ACC112 (cell line): ENCODE measurements around the gene OR1A2.
"Not testable (repeated sequence)": the region's sequence is repeated elsewhere in the genome, so short reads cannot be mapped to it uniquely, and the experiment has no call there.

Experiments
- H2AFZ ChIP-seq: fragments of 200-600 bp; sonication (generic); one replicate; pipeline ENCODE4 v1.6.0; 2017; ENCODE audit warnings: antibody characterized with exemption, low read length; ENCODE audit not compliant: unreplicated experiment
- H3K27ac ChIP-seq: fragments of 200-600 bp; sonication (generic); 2 replicates; pipeline ENCODE4 v1.5.1; 2014; ENCODE audit warnings: low read depth, mild to moderate bottlenecking, antibody characterized with exemption, low read length, moderate library complexity
- H3K27me3 ChIP-seq: fragments of 200-600 bp; sonication (generic); 2 replicates; pipeline ENCODE4 v1.6.1; 2014; ENCODE audit warnings: mild to moderate bottlenecking, antibody characterized with exemption, low read length, moderate library complexity, mixed read lengths; ENCODE audit not compliant: insufficient read depth
- H3K36me3 ChIP-seq: fragments of 200-600 bp; sonication (generic); 2 replicates; pipeline ENCODE4 v1.6.1; 2016; ENCODE audit warnings: mild to moderate bottlenecking, antibody characterized with exemption, low read length, moderate library complexity, mixed read lengths; ENCODE audit not compliant: insufficient read depth
- H3K4me1 ChIP-seq: fragments of 200-600 bp; sonication (generic); one replicate; pipeline ENCODE4 v1.6.1; 2016; ENCODE audit warnings: low read length, mixed read lengths; ENCODE audit not compliant: insufficient read depth, unreplicated experiment, control insufficient read depth
- H3K4me3 ChIP-seq: fragments of 200-600 bp; sonication (generic); 2 replicates; pipeline ENCODE4 v1.5.1; 2014; ENCODE audit warnings: mild to moderate bottlenecking, low read depth, low read length
- H3K79me2 ChIP-seq: fragments of 200-600 bp; sonication (generic); one replicate; pipeline ENCODE4 v1.6.0; 2016; ENCODE audit warnings: low read length; ENCODE audit not compliant: control insufficient read depth, unreplicated experiment, insufficient read depth

OR1A2 gene, protein sequence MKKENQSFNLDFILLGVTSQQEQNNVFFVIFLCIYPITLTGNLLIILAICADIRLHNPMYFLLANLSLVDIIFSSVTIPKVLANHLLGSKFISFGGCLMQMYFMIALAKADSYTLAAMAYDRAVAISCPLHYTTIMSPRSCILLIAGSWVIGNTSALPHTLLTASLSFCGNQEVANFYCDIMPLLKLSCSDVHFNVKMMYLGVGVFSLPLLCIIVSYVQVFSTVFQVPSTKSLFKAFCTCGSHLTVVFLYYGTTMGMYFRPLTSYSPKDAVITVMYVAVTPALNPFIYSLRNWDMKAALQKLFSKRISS

DNA sequence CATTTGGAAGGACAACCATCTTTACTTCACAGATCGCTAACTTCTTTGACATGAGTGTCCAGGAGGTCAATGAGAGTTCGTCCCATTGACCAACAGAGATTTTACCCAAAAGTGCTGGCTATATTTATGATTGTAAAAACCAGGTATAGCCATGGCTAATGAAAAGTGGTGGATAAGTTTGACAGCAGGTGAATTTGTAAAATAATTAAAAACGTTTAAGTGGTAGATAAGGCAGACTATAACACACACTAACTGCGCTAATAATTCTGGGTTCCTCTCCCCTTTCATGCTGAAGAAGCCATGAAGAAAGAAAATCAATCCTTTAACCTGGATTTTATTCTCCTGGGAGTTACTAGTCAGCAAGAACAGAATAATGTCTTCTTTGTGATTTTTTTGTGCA is at the start of gene OR1A2:
OR1A2 (plus strand) TSS at position 301 of the 400 bp plus-strand sequence; CDS start at position 301, 0 bp downstream.
- H3K27ac ChIP-seq, result no peak within 1 kb of the TSS

DNA sequence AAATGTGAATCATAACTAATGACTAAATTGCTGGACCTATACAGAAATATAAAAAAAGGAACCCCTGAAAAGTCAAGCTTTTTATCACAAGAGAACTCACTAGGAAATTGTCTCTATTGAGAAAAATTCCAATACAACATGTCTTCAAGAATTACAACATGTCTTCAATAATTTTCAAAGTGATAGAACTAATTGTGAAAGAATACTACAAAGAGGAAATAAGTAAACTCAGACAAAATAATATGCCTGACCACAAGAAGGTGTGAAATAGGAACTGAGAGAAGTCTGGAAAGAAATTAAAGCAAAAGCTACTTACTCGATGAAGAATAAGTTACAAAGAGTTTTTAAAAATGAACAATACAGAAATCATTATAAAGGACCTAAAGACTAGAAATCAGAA is 40.1 kb upstream of the OR1A2 start:
- Histone ChIP-seq H3K36me3 (no peaks in the 10 kb centered on the region), H3K27ac (no peak overlapping the region)

More for the DNA sequence above, at the start of gene OR1A2:
- Histone ChIP-seq H3K4me1 (no peaks in the 10 kb centered on the region), H3K36me3 (no peaks in the 10 kb centered on the region), H3K4me3 (no peak within 1 kb of the TSS), H2AFZ (no peak within 1 kb of the TSS), H3K27me3 (0 out of 2 replicates have a peak, but pooled peaks cover 5% of the 10 kb centered on the region), H3K79me2 (no peaks in the 10 kb centered on the region)

DNA sequence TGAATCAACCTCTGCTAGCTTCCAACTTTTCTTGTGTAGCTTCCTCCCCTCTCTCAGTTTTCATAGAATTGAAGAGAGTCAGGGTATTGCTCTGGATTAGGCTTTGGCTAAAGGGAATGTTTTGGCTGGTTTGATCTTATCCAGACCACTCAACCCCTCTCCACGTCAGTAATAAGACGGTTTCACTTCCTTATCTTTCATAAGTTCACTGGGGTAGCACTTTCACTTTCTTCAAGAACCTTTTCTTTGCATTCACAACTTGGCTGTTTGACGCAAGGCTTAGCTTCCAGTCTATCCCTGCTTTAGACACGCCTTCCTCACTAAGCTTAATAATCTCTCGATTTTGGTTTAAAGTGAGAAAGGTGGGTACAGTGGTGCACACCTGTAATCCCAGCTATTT is 29.7 kb upstream of the OR1A2 start:
- H3K27me3 ChIP-seq, result peaks cover 8% of the 10 kb centered on the region; the same call in 1 of the 2 replicates
- no peaks in the 10 kb centered on the region for H3K36me3 ChIP-seq
- H3K4me3 ChIP-seq, result no peak overlapping the region

More for the DNA sequence above, 40.1 kb upstream of the OR1A2 start:
- no peaks in the 10 kb centered on the region for H3K79me2 ChIP-seq
- H3K4me3 ChIP-seq, result no peak overlapping the region
- H3K4me1 ChIP-seq, result no peaks in the 10 kb centered on the region
- peaks cover 13% of the 10 kb centered on the region for H3K27me3 ChIP-seq
- H2AFZ ChIP-seq, result no peak overlapping the region

DNA sequence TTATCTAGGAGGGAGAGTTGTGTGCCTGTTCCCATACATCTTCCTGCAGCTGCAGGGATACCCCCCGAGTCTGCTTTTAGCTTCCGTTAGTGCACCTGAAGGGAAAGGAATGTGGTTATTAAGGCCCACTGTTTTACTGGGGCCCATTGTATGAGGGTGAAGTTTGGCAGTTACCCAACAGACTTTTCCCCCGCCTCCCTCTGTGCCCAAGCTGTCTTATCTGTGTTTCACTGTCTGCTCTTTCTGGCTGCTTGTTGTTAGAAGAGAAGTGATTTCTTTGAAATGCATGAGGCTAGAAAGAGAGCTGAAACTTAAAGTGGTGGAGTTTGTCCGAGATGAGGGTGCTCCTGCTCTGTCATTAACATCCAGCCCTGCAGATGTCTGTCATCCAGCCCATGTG is 7.4 kb upstream of the OR1A2 start:
- peaks cover 20% of the 10 kb centered on the region for H3K27me3 ChIP-seq
- no peaks in the 10 kb centered on the region for H3K36me3 ChIP-seq
- no peak overlapping the region for H3K27ac ChIP-seq
- no peaks in the 10 kb centered on the region for H3K79me2 ChIP-seq
- no peak overlapping the region for H2AFZ ChIP-seq
- H3K4me1 ChIP-seq, result no peaks in the 10 kb centered on the region
- H3K4me3 ChIP-seq, result no peak overlapping the region

More for the DNA sequence above, 29.7 kb upstream of the OR1A2 start:
- H3K27ac ChIP-seq, result no peak overlapping the region
- no peak overlapping the region for H2AFZ ChIP-seq
- H3K79me2 ChIP-seq, result no peaks in the 10 kb centered on the region
- no peaks in the 10 kb centered on the region for H3K4me1 ChIP-seq

DNA sequence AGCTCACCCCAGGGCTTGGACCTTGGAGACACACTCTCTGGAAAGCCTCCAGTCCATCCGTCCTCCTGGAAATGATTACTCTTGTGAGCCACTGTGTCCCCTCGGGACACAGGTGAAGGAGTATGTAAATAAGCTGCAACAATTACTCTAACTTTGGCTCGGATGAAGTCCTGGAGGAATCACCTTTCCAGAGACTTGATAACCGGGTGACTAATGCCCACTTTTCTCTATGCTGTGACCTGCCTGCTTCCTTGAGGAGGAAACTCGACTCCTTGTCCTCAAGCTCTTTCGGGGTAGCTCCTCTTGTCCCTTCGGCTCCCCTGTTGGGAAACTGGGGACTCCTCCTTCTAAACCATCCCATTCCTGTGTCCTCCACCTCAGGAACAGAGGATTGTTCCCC is 10.0 kb downstream of the OR1A2 start, which contains the start of gene OR1A1:
OR1A1 (plus strand) TSS at position 301 of the 400 bp plus-strand sequence. CDS start 7,954 bp downstream, outside the sequence.
- Histone ChIP-seq H2AFZ (no peak within 1 kb of the TSS), H3K27me3 (peaks cover 3% of the 10 kb centered on the region; the same call in 1 of the 2 replicates), H3K4me1 (no peaks in the 10 kb centered on the region), H3K27ac (no peak within 1 kb of the TSS), H3K79me2 (no peaks in the 10 kb centered on the region), H3K4me3 (no peak within 1 kb of the TSS), H3K36me3 (no peaks in the 10 kb centered on the region)

DNA sequence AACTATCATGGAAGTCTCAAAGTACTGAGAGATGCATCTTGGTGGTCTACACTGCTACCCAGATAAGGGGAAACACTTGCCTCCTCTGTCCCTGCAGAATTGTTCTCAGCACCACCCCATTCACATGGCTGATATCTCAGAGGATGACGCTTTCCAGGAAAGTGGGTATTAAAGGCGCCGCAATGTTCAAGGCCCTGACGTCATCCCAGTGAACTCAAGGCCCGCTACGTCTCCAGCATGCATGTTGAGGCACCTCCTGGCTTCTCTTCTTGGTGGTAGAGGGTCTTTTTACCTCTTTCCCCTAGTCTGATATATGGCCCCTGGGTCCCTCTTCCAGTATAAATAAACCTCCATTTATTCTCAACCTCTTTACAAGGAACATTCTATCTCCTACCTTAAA is 11.2 kb downstream of the OR1A2 start:
- Histone ChIP-seq H3K79me2 (no peaks in the 10 kb centered on the region), H2AFZ (no peak overlapping the region), H3K27ac (no peak overlapping the region), H3K4me3 (no peak overlapping the region), H3K36me3 (no peaks in the 10 kb centered on the region), H3K4me1 (no peaks in the 10 kb centered on the region), H3K27me3 (peaks cover 3% of the 10 kb centered on the region; the same call in 1 of the 2 replicates)

DNA sequence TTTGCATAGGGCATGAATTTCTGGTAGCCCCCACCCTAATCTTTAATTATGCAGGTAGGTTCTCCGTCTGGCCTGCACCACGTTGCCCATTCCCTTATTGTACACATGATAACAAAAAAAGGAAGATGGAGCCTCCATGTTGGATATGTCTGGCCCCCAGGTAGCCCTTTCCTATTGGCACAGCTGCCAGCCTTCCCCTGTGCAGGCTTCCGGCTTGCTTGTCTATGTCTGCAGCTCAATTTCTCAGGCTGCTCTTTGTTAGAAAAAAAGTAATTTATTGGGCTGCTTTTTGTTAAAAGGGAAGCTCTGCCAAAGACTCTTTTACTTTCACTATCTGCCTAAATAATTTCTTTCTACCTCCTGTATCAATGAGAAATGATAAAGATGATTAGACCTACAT is 15.7 kb downstream of the OR1A2 start:
- no peak overlapping the region for H2AFZ ChIP-seq
- H3K4me3 ChIP-seq, result no peak overlapping the region
- no peaks in the 10 kb centered on the region for H3K27me3 ChIP-seq
- H3K36me3 ChIP-seq, result no peaks in the 10 kb centered on the region
- no peaks in the 10 kb centered on the region for H3K79me2 ChIP-seq
- H3K4me1 ChIP-seq, result no peaks in the 10 kb centered on the region
- no peak overlapping the region for H3K27ac ChIP-seq

DNA sequence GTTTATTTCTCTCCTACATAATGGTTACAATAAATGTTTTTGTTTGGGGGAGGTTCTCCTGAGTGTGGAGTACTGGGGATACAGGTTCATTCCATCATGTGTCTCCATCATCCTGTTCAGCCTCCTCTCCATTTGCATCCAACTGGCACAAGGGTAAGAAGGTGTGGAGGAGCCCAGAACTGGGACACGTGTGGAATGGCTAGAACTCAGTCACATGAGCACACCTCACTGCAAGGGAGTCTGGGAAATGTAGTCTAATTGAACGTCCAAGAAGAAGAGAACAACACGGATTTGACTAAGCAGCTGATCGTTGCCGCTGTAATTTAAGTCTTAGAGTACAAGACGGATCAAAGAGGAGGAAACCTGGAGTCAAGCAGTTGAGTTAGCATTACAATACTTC is 16.3 kb downstream of the OR1A2 start:
- Histone ChIP-seq H3K4me1 (no peaks in the 10 kb centered on the region), H3K27me3 (no peaks in the 10 kb centered on the region), H2AFZ (no peak overlapping the region), H3K79me2 (no peaks in the 10 kb centered on the region), H3K36me3 (no peaks in the 10 kb centered on the region), H3K4me3 (no peak overlapping the region), H3K27ac (no peak overlapping the region)

DNA sequence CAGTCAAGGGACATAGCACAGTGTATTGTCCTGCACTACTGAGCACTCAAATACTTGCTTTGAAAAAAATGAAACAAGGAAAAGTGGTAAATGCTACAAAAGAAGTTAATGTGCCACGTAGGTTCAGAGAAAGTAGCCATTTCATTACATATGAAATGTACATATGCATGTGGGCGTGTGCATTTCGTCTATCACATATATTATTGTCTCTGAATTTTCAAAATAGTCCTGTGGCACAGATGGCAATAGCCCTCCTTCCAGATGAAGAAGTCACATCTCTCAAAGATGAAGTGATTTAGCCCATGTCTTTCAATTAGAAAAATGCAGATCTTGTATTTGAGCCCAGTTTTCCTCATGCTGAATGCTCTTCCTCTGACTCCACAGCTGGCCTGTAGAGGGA is 22.7 kb downstream of the OR1A2 start:
- H3K79me2 ChIP-seq, H3K27ac ChIP-seq, H2AFZ ChIP-seq, H3K27me3 ChIP-seq, H3K36me3 ChIP-seq, H3K4me1 ChIP-seq, H3K4me3 ChIP-seq: not testable (repeated sequence)

DNA sequence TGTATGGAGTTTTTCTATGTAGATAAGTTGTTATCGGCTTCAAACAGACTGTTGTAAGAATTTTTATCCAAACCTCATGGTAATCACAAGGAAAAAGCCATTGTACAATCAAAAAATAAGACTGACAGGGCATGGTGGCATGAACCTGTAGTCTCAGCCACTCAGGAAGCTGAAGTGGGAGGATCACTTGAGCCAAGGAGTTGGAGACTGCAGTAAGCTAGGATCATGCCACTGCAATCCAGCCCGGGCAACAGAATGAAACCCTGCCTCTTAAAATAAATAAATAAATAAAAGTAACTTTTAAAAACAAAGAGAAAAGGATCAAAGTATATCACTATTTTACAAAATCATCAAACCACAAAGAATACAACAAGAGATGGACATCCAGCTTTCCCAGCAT is 24.5 kb downstream of the OR1A2 start:
- H3K4me1 ChIP-seq, result no peaks in the 10 kb centered on the region
- H3K36me3 ChIP-seq, result no peaks in the 10 kb centered on the region
- H3K79me2 ChIP-seq, result no peaks in the 10 kb centered on the region
- H3K27ac ChIP-seq, result no peak overlapping the region
- no peak overlapping the region for H2AFZ ChIP-seq
- no peaks in the 10 kb centered on the region for H3K27me3 ChIP-seq
- H3K4me3 ChIP-seq, result no peak overlapping the region

DNA sequence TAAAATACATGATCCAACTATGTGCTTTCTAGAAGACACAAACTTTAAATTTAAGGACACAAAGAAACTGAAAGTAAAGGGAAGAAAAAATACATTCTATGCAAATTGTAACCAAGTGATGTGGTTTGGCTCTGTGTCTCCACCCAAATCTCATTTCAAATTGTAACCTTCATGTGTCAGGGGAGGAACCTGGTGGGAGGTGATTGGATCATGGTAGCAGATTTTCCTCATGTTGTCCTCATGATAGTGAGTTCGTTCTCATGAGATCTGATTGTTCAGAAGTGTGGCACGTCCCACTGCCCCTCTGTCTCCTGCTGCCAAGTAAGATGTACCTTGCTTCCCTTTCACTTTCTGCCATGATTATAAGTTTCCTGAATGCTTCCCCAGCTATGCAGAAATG is 25.2 kb downstream of the OR1A2 start:
- Histone ChIP-seq H3K4me3 (0 out of 2 replicates have a peak overlapping the region, but pooled peaks have one; percentile 12), H2AFZ (no peak overlapping the region), H3K4me1 (no peaks in the 10 kb centered on the region)

More for the DNA sequence above, 25.2 kb downstream of the OR1A2 start:
- Histone ChIP-seq H3K36me3 (no peaks in the 10 kb centered on the region), H3K27me3 (no peaks in the 10 kb centered on the region), H3K27ac (no peak overlapping the region), H3K79me2 (no peaks in the 10 kb centered on the region)
